Activated T-helper 1 cell treated with anti-CD3 and anti-CD28 coated beads, Interleukin-12 subunit alpha, Interleukin-12 subunit beta, Interleukin-2, Interleukin-4 antibody, amounts not matched to agents 30 ng/mL and 10 ng/mL and 1 ng/mL, durations not matched to agents 14 hours and 24 hours and 36 hours (primary cell): Measurements from ENCODE around the gene XRCC3. TPM values are rescaled to one million over a fixed set of nuclear protein-coding genes. Genes with fewer than 3 reads are reported as not detected.

Experiments
- DNase-seq: peaks from one replicate; pipeline ENCODE4 v3.0.0; 2021; ENCODE audit warnings: low spot score
- H3K27ac Mint-ChIP-seq: one replicate; pipeline ENCODE4 v1.8.0; 2021; ENCODE audit warnings: mild to moderate bottlenecking, mixed read lengths
- H3K27me3 Mint-ChIP-seq: one replicate; pipeline ENCODE4 v1.8.0; 2022; ENCODE audit warnings: mild to moderate bottlenecking, moderate library complexity, mixed read lengths; ENCODE audit not compliant: insufficient read depth
- H3K36me3 Mint-ChIP-seq: one replicate; pipeline ENCODE4 v1.8.0; 2021; ENCODE audit warnings: low read depth, mixed read lengths
- H3K4me1 Mint-ChIP-seq: one replicate; pipeline ENCODE4 v1.8.0; 2021; ENCODE audit warnings: low read depth, mixed read lengths
- H3K4me3 Mint-ChIP-seq: one replicate; pipeline ENCODE4 v1.8.0; 2021; ENCODE audit warnings: mild to moderate bottlenecking, moderate library complexity, mixed read lengths
- H3K9me3 Mint-ChIP-seq: one replicate; pipeline ENCODE4 v1.8.0; 2021; ENCODE audit warnings: mixed read lengths
- intact Hi-C: fragments of 100-400 bp; cut with micrococcal nuclease; formaldehyde crosslinking; loops from one replicate; pipeline ENCODE4 v1.15.1; 2024
- total RNA-seq: library from RNA; stranded (reverse); gene quantifications from 2 replicates; pipeline ENCODE4 v1.2.3, GENCODE V29; 2022

XRCC3 gene
- total RNA-seq, 1 donor from 2014 or later = 69.5 TPM

GRCh38 chr14:103649001-103649400 is 66.2 kb downstream of the XRCC3 start:
- intact Hi-C loops = no loop called here
- H3K36me3 Mint-ChIP-seq = peaks cover 1% of the 10 kb centered on the region
- no peaks in the 10 kb centered on the region for H3K27me3 Mint-ChIP-seq
- H3K4me1 Mint-ChIP-seq = no peaks in the 10 kb centered on the region
- H3K9me3 Mint-ChIP-seq = no peaks in the 10 kb centered on the region
- H3K4me3 Mint-ChIP-seq = no peak overlapping the region
- no peak for DNase-seq
- no peak overlapping the region for H3K27ac Mint-ChIP-seq

Other genes with a start within 250 kb of the XRCC3 start
- gene CKB, start 192.6 kb downstream of the XRCC3 start, total RNA-seq = 13.7 and 16.0 TPM in 2 replicates
- gene TRMT61A, start 186.3 kb downstream of the XRCC3 start, total RNA-seq = 23.4 and 23.7 TPM in 2 replicates
- gene BAG5, start 152.8 kb downstream of the XRCC3 start, total RNA-seq = 33.8 and 34.1 TPM in 2 replicates
- 37.2 and 39.7 TPM in 2 replicates for gene COA8, start 152.5 kb downstream of the XRCC3 start, total RNA-seq
- gene KLC1, start 86.2 kb downstream of the XRCC3 start, total RNA-seq = 148 and 150 TPM in 2 replicates
- gene ZFYVE21, start 359 bp upstream of the XRCC3 start, total RNA-seq = 21.5 and 24.7 TPM in 2 replicates
- 9.6 and 9.8 TPM in 2 replicates for gene PPP1R13B, start 132.1 kb upstream of the XRCC3 start, total RNA-seq
- gene TDRD9, start 213.0 kb upstream of the XRCC3 start, total RNA-seq = not detected in 2 replicates
- gene RD3L, start 227.1 kb upstream of the XRCC3 start, total RNA-seq = not detected in 2 replicates